Aorta (tissue), 5 donors: Measurements from ENCODE around the gene RHCG. TPM values are rescaled to one million over a fixed set of nuclear protein-coding genes. Genes with fewer than 3 reads are reported as not detected.
"Not testable (repeated sequence)": the region's sequence is repeated elsewhere in the genome, so short reads cannot be mapped to it uniquely, and the experiment has no call there.

Experiments used
- ATAC-seq: fragments of 200-7000 bp; cut with Tn5 transposase; one replicate; pipeline ENCODE4 v1.9.1; 2022; ENCODE audit warnings: moderate library complexity; ENCODE audit not compliant: low FRiP score
- DNase-seq, 2 donors: peaks; one replicate each; pipeline ENCODE4 v3.0.0-alpha.2; 2020
- H3K27ac ChIP-seq, 2 donors: one replicate each; pipeline ENCODE4 v1.5.1; 2013; ENCODE audit warnings: low read length in 2 of 2, mild to moderate bottlenecking in 2 of 2, moderate library complexity in 2 of 2, control low read depth in 1 of 2, inconsistent platforms in 1 of 2, low read depth in 1 of 2
- H3K27me3 ChIP-seq, 2 donors: one replicate each; pipeline ENCODE4 v1.6.1; 2013; ENCODE audit warnings: control low read depth in 1 of 2, low read length in 1 of 2, mild to moderate bottlenecking in 1 of 2, moderate library complexity in 1 of 2; ENCODE audit not compliant: insufficient read depth in 2 of 2, control insufficient read depth in 1 of 2
- H3K36me3 ChIP-seq, 2 donors: one replicate each; pipeline ENCODE4 v1.6.1; 2013; ENCODE audit warnings: control low read depth in 1 of 2, low read length in 1 of 2, mild to moderate bottlenecking in 1 of 2; ENCODE audit not compliant: insufficient read depth in 2 of 2, control insufficient read depth in 1 of 2
- H3K4me1 ChIP-seq, 2 donors: one replicate each; pipeline ENCODE4 v1.6.1; 2013; ENCODE audit warnings: low read length in 2 of 2, control low read depth in 1 of 2, mild to moderate bottlenecking in 1 of 2, moderate library complexity in 1 of 2; ENCODE audit not compliant: insufficient read depth in 2 of 2, control insufficient read depth in 1 of 2
- H3K4me3 ChIP-seq, 2 donors: one replicate each; pipeline ENCODE4 v1.5.1; 2013; ENCODE audit warnings: low read length in 2 of 2, control low read depth in 1 of 2, mild to moderate bottlenecking in 1 of 2
- H3K9me3 ChIP-seq: one replicate; pipeline ENCODE4 v1.6.1; 2013; ENCODE audit warnings: mild to moderate bottlenecking, low read length; ENCODE audit not compliant: control insufficient read depth
- whole genome bisulfite sequencing, 2 donors: extraction: QIAGEN DNeasy Blood & Tissue Kit; methylation state at CpG; one replicate each; pipeline ENCODE4 v1.1.7; 2013; 5-methylcytosine and 5-hydroxymethylcytosine counted together
- intact Hi-C, 2 donors: fragments of 100-400 bp; cut with DNase I; formaldehyde crosslinking; loops; one replicate each; pipeline versions ENCODE4 v1.14.2 to v1.15.0; 2022
- polyA plus RNA-seq, 2 donors: library from polyadenylated mRNA; stranded (reverse); fragments of 200-250 nt; gene quantifications; one replicate each; pipeline ENCODE4 v1.2.3, GENCODE V29; 2013
- total RNA-seq, 2 donors: library from RNA; stranded (reverse); fragmentation: NEBNext Ultra II Directional; extraction: Animal tissue kit (Norgen Biotek cat#: 25700); gene quantifications; one replicate each; pipeline ENCODE4 v1.2.1, GENCODE V29; 2021
- donor health status: healthy with polysubstance abuse.
- donor health status: Bipolar disorder and iron deficiency.
- donor health status: DM: no; HTN: no; CAD: no.
- donor health status: DM: no; HTN: no; CAD: no.
- donor health status: DM: yes; HTN: yes; CAD: no.

Gene RHCG
- total and polyA plus RNA-seq, 4 donors: 1.0 to 2.1 TPM; not detected in 2

- no peaks in the 10 kb centered on the region for H3K27me3 ChIP-seq
- H3K4me1 ChIP-seq: no peaks in the 10 kb centered on the region
- intact Hi-C loops: no loop called here
- H3K4me3 ChIP-seq: no peak overlapping the region
- H3K27ac ChIP-seq: no peak overlapping the region
- DNase-seq (peak in 1 of 2 donors; percentile 73), ATAC-seq (no peak)
- no peaks in the 10 kb centered on the region for H3K36me3 ChIP-seq
- 7 to 8% methylated on average over 7 of the region's 7 CpGs for WGBS, 2 donors
- no peaks in the 10 kb centered on the region for H3K9me3 ChIP-seq
Measured at GRCh38 chr15:89472785-89473256, 23.6 kb downstream of the RHCG start.

GRCh38 chr15:89469426-89470096 is 26.8 kb downstream of the RHCG start:
- no peaks in the 10 kb centered on the region for H3K27me3 ChIP-seq
- intact Hi-C loops: no loop called here
- no peak overlapping the region for H3K4me3 ChIP-seq
- no peaks in the 10 kb centered on the region for H3K4me1 ChIP-seq
- 43 to 51% methylated on average over 11 to 15 of the region's 15 CpGs for WGBS, 2 donors
- no peaks in the 10 kb centered on the region for H3K36me3 ChIP-seq
- DNase-seq (peak in 1 of 2 donors; percentile 45), ATAC-seq (no peak)
- H3K9me3 ChIP-seq: no peaks in the 10 kb centered on the region
- H3K27ac ChIP-seq: no peak overlapping the region

DNA sequence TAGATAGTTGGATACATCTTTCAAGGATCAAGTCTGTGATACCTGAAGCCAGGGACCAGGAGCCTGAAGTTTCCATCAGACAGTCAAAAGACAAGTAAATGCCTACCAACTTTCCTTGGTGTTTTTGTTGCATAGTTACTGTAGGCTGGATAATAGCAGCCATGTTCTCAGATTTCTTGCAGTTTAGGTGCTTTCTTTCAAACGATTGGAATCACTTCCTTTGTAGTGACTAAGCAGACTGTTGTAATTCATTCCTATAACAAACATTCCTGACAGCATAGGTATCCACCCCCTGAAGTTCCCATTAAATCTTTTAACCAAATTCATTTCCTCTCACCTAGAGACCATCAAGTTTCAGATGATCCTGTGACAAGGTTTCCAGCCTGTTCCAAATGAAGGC is 27.6 kb downstream of the RHCG start:
- 0 to 3% methylated on average over 1 of the region's 1 CpG for WGBS, 2 donors
- H3K27me3 ChIP-seq, H3K36me3 ChIP-seq, H3K4me1 ChIP-seq, H3K4me3 ChIP-seq, H3K27ac ChIP-seq, ATAC-seq, DNase-seq, H3K9me3 ChIP-seq, intact Hi-C loops: not testable (repeated sequence)

GRCh38 chr15:89463113-89463512 is 33.3 kb downstream of the RHCG start:
- 90% methylated on average over 8 of the region's 8 CpGs for WGBS, 2 donors
- Histone ChIP-seq H3K4me3 (no peak overlapping the region), H3K27ac (no peak overlapping the region), H3K27me3 (no peaks in the 10 kb centered on the region), H3K36me3 (no peaks in the 10 kb centered on the region), H3K9me3 (no peaks in the 10 kb centered on the region), H3K4me1 (no peaks in the 10 kb centered on the region)
- DNase-seq (peak in 1 of 2 donors; percentile 28), ATAC-seq (no peak)
- intact Hi-C loops: no loop called here

- H3K4me1 ChIP-seq: no peaks in the 10 kb centered on the region
Measured at GRCh38 chr15:89462198-89462912, 34.0 kb downstream of the RHCG start.

DNA sequence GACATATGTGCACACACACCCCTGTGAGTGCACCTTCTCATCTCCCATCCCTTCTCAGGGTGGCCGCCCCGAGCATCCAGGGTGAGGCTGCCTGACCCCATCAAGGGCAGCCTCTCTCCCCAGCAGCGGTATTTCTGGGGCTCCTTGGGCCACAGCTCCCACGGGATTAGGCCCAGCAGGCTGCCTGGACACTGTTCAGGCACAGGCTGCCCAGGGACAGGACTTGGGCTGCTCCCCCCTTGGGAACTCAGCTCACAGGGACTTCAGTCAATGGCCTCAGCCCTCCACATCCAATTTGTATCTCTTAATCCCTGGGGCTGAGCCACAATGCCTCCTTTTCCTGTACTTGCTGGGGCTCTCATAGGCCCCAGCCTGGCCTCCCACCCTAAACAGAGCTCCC is 35.0 kb downstream of the RHCG start:
- WGBS, 2 donors: 69 to 81% methylated on average over 4 of the region's 4 CpGs

More at GRCh38 chr15:89462198-89462912, 34.0 kb downstream of the RHCG start:
- H3K4me3 ChIP-seq: no peak overlapping the region
- no peak for ATAC-seq
- no peaks in the 10 kb centered on the region for H3K9me3 ChIP-seq
- H3K27me3 ChIP-seq: no peaks in the 10 kb centered on the region
- 78 to 80% methylated on average over 9 of the region's 9 CpGs for WGBS, 2 donors
- no peak overlapping the region for H3K27ac ChIP-seq
- H3K36me3 ChIP-seq: no peaks in the 10 kb centered on the region
- intact Hi-C loops: no loop called here
- peak in 1 of 2 donors; percentile 33 for DNase-seq

GRCh38 chr15:89460048-89460447 is 36.3 kb downstream of the RHCG start:
- DNase-seq (no peak), ATAC-seq (no peak)
- peaks cover 1% of the 10 kb centered on the region for H3K9me3 ChIP-seq
- no peak overlapping the region for H3K27ac ChIP-seq
- no peaks in the 10 kb centered on the region for H3K4me1 ChIP-seq
- H3K4me3 ChIP-seq: no peak overlapping the region
- H3K27me3 ChIP-seq: no peaks in the 10 kb centered on the region
- no peaks in the 10 kb centered on the region for H3K36me3 ChIP-seq
- WGBS, 2 donors: 44 to 48% methylated on average over 2 of the region's 2 CpGs
- intact Hi-C loops: no loop called here

More for the DNA sequence above, 35.0 kb downstream of the RHCG start:
- peaks cover 1% of the 10 kb centered on the region for H3K9me3 ChIP-seq
- no peaks in the 10 kb centered on the region for H3K36me3 ChIP-seq
- H3K4me1 ChIP-seq: no peaks in the 10 kb centered on the region
- no peaks in the 10 kb centered on the region for H3K27me3 ChIP-seq
- DNase-seq (peak in 1 of 2 donors; percentile 22), ATAC-seq (no peak)
- H3K27ac ChIP-seq: no peak overlapping the region
- intact Hi-C loops: no loop called here
- H3K4me3 ChIP-seq: no peak overlapping the region

GRCh38 chr15:89459271-89460038 is 36.9 kb downstream of the RHCG start:
- ATAC-seq (no peak), DNase-seq (peak in 1 of 2 donors; percentile 33)
- H3K9me3 ChIP-seq: peaks cover 1% of the 10 kb centered on the region
- intact Hi-C loops: no loop called here
- H3K27ac ChIP-seq: no peak overlapping the region
- H3K27me3 ChIP-seq: no peaks in the 10 kb centered on the region
- H3K4me1 ChIP-seq: no peaks in the 10 kb centered on the region
- WGBS, 2 donors: 55% methylated on average over 2 of the region's 2 CpGs
- no peak overlapping the region for H3K4me3 ChIP-seq
- H3K36me3 ChIP-seq: no peaks in the 10 kb centered on the region
